ENCODE measurements around the gene PNPLA6. TPM values are rescaled to one million over a fixed set of nuclear protein-coding genes. Genes with fewer than 3 reads are reported as not detected.

PNPLA6 gene
- total and polyA plus RNA-seq, 2 of the 8 experiments (the other 6 are each of a cell fraction or from before 2014, with no cell fraction given), result 55.1 to 121 TPM

- Histone ChIP-seq H3K27me3 (replicated peaks in 1 of 4; ENCODE audit: control insufficient read depth in 3 of 4, extremely low read depth in 1 of 4, insufficient read depth in 3 of 4, low read length in 3 of 4) (no peaks in the 10 kb centered on the region), H3K9ac (replicated peaks in 1 of 4; ENCODE audit: extremely low read depth in 1 of 4, low read depth in 3 of 4, low read length in 3 of 4) (peak overlapping the region in 3 of 4 experiments; percentile 63 to 82 (median 74); a peak in 6 of 7 replicates), H3K14ac (ENCODE audit: insufficient read length) (no peak overlapping the region), H2BK15ac (ENCODE audit: low read length) (no peak overlapping the region), H4K20me1 (replicated peaks in 1 of 2; ENCODE audit: control insufficient read depth in 1 of 2, insufficient read depth in 2 of 2, low read length in 2 of 2) (peaks cover 1 to 2% of the 10 kb centered on the region in 2 experiments), H3K4me2 (ENCODE audit: insufficient read depth in 1 of 2, low read depth in 2 of 2, low read length in 2 of 2) (peak overlapping the region; percentile 85 to 98), H2AFZ (ENCODE audit: low read length) (no peak overlapping the region), H3K9me3 (ENCODE audit: insufficient read depth in 2 of 2, low read depth in 1 of 2, low read length in 1 of 2) (no peaks in the 10 kb centered on the region), H2AK5ac (ENCODE audit: low read depth, low read length) (peak overlapping the region; percentile 53; the same call in 1 of the 2 replicates), H3K23me2 (ENCODE audit: low read depth, low read length) (peaks cover 5% of the 10 kb centered on the region), H3K56ac (replicated peaks; ENCODE audit: insufficient read length, low read depth, low read length) (no peak overlapping the region), H4K8ac (ENCODE audit: extremely low read depth, insufficient read depth, low read length) (peak overlapping the region; percentile 58), H2BK12ac (ENCODE audit: low read depth, low read length) (no peak overlapping the region), H3K4me3 (ENCODE audit: extremely low read depth in 1 of 4, insufficient read depth in 2 of 4, low read depth in 3 of 4, low read length in 4 of 4) (peak overlapping the region; percentile 72 to 95 (median 77)), H3K4me1 (replicated peaks in 1 of 4; ENCODE audit: control insufficient read depth in 3 of 4, insufficient read depth in 4 of 4, low read length in 3 of 4) (peaks cover 0 to 11% (median 6%) of the 10 kb centered on the region in 4 experiments; a peak in 5 of 7 replicates), H3K27ac (ENCODE audit: low read depth, low read length) (no peak overlapping the region), H3K79me1 (ENCODE audit: low read depth, low read length) (0 out of 2 replicates have a peak, but pooled peaks cover 3% of the 10 kb centered on the region), H4K5ac (ENCODE audit: insufficient read length, low read depth, low read length) (peak overlapping the region; percentile 28), H3K36me3 (ENCODE audit: control insufficient read depth in 2 of 4, insufficient read depth in 4 of 4, low read length in 3 of 4) (peaks cover 0 to 7% (median 3%) of the 10 kb centered on the region in 4 experiments; a peak in 1 of 8 replicates), H3K18ac (ENCODE audit: extremely low read depth, low read length) (no peak overlapping the region; the same call in none of the 2 replicates), H2BK5ac (ENCODE audit: low read depth, low read length) (no peak overlapping the region), H2BK120ac (replicated peaks; ENCODE audit: low read depth, low read length) (no peak overlapping the region), H2BK20ac (ENCODE audit: low read length) (no peak overlapping the region), H3K79me2 (ENCODE audit: control insufficient read depth in 1 of 2, insufficient read depth in 2 of 2, low read length in 2 of 2) (peaks cover 0 to 11% of the 10 kb centered on the region in 2 experiments; a peak in 1 of 4 replicates), H3K23ac (ENCODE audit: insufficient read length) (no peak overlapping the region), H4K91ac (replicated peaks; ENCODE audit: insufficient read length, low read length) (peak overlapping the region; percentile 11), H3K4ac (replicated peaks; ENCODE audit: insufficient read length, low read depth, low read length) (no peak overlapping the region)
- DNase-seq (ENCODE audit: low read depth in 1 of 2, low spot score in 2 of 2) (no peak), FAIRE-seq (no peak)
- TF ChIP-seq MAX (IDR thresholded peaks at IDR 0.05), result no peak
- no peak for TF ChIP-seq NRF1 (IDR thresholded peaks at IDR 0.05; ENCODE audit: low read depth, low read length)
- TF ChIP-seq SP4 (IDR thresholded peaks at IDR 0.05; ENCODE audit: low read length), result no peak
- TF ChIP-seq RBBP5 (IDR thresholded peaks at IDR 0.05; ENCODE audit: borderline replicate concordance, low read depth, low read length), result no peak
- no peak for TF ChIP-seq USF2 (IDR thresholded peaks at IDR 0.05; ENCODE audit: low read length)
- TF ChIP-seq SIRT6 (IDR thresholded peaks at IDR 0.05; ENCODE audit: low read length), result no peak
- WGBS, 2 experiments (ENCODE audit: extremely low coverage in 1 of 2, insufficient coverage in 1 of 2, insufficient read length in 1 of 2, insufficient replicate concordance in 2 of 2, low coverage in 1 of 2, low lambda C conversion rate in 2 of 2, missing lambda C conversion rate in 1 of 2), result 92% methylated on average over 4 of the region's 4 CpGs; no CpG with 5 or more reads in 1 of the 2 experiments
- POLR2A ChIA-PET (ENCODE audit: partially characterized antibody), result interaction anchor here (1.2 to 7.0 kb wide), 4 partner anchors 10 to 18 kb away, joined by 4 to 80 read pairs (median 8); partner anchors contain the start of gene PNPLA6
- CTCF ChIA-PET (ENCODE audit: partially characterized antibody), result interaction anchor here (0.6 to 2.1 kb wide), 8 partner anchors 10 to 216 kb away, joined by 3 to 7 read pairs (median 3); a partner anchor contains a TSS
Observed at GRCh38 chr19:7516878-7517277, 18.6 kb upstream of the PNPLA6 start.

Data from H1 (cell line).